Right cardiac atrium (tissue), 5 donors: ENCODE results near the gene HOXB2. TPM values are rescaled to one million over a fixed set of nuclear protein-coding genes. Genes with fewer than 3 reads are reported as not detected.

Experiments used
- ATAC-seq, 2 donors: fragments of 200-7000 bp; cut with Tn5 transposase; one replicate each; pipeline versions ENCODE4 v1.8.0 to v1.9.1; 2020; ENCODE audit warnings: moderate library complexity in 2 of 2, mild to moderate bottlenecking in 1 of 2
- DNase-seq, 3 donors: peaks; one replicate each; pipeline ENCODE4 v3.0.0-alpha.2; 2020
- H3K27ac ChIP-seq: one replicate; pipeline ENCODE4 v1.5.1; 2013; ENCODE audit warnings: mild to moderate bottlenecking, low read length, control low read depth, moderate library complexity
- H3K27me3 ChIP-seq: one replicate; pipeline ENCODE4 v1.6.1; 2013; ENCODE audit not compliant: control insufficient read depth, insufficient read depth
- H3K4me1 ChIP-seq: one replicate; pipeline ENCODE4 v1.6.1; 2013; ENCODE audit warnings: low read length; ENCODE audit not compliant: control insufficient read depth, insufficient read depth
- H3K4me3 ChIP-seq: one replicate; pipeline ENCODE4 v1.5.1; 2013; ENCODE audit warnings: low read length, control low read depth
- H3K9me3 ChIP-seq: one replicate; pipeline ENCODE4 v1.6.1; 2013; ENCODE audit warnings: low read length; ENCODE audit not compliant: control insufficient read depth
- WGBS: extraction: QIAGEN DNeasy Blood & Tissue Kit; methylation state at CpG from one replicate; pipeline ENCODE4 v1.1.7; 2013; 5-methylcytosine and 5-hydroxymethylcytosine counted together
- intact Hi-C, 4 donors: fragments of 100-400 bp; cut with DNase I; formaldehyde crosslinking; loops; one replicate each; pipeline versions ENCODE4 v1.11.0 to v1.14.0; 2022 to 2023
- polyA plus RNA-seq: library from polyadenylated mRNA; stranded (reverse); fragments of 200-250 nt; gene quantifications from one replicate; pipeline ENCODE4 v1.2.3, GENCODE V29; 2013
- total RNA-seq, 4 donors: library from RNA; stranded (reverse); fragmentation: NEBNext Ultra II Directional; extraction: Animal tissue kit (Norgen Biotek cat#: 25700); gene quantifications; one replicate each; pipeline ENCODE4 v1.2.1, GENCODE V29; 2021
- donor health status: healthy with polysubstance abuse.
- donor health status: DM: no; HTN: yes; CAD: no.
- donor health status: DM: no; HTN: no; CAD: no.
- donor health status: DM: no; HTN: yes; CAD: no; lungs with severe emphysema.
- donor health status: DM: yes; HTN: yes; CAD: no.

The HOXB2 gene
- total and polyA plus RNA-seq, 5 donors = 2.4 to 9.9 (median 5.5) TPM

- no peak overlapping the region for H3K27ac ChIP-seq
- H3K27me3 ChIP-seq = peaks cover 2% of the 10 kb centered on the region
- 78% methylated on average over 8 of the region's 8 CpGs for WGBS
- H3K9me3 ChIP-seq = no peaks in the 10 kb centered on the region
- intact Hi-C loops = no loop called here
- no peaks in the 10 kb centered on the region for H3K4me1 ChIP-seq
- H3K4me3 ChIP-seq = no peak overlapping the region
- ATAC-seq (no peak), DNase-seq (no peak)
These were observed 12.6 kb downstream of the HOXB2 start for GRCh38 chr17:48532261-48532660.

GRCh38 chr17:48530887-48531272 lies 14.0 kb downstream of the HOXB2 start, which contains the start of gene HOXB1:
HOXB1 (minus strand) TSS chr17:48531011; CDS start chr17:48530904, 107 bp downstream.
- Histone ChIP-seq H3K27me3 (peaks cover 2% of the 10 kb centered on the region), H3K27ac (no peak within 1 kb of the TSS), H3K4me3 (no peak within 1 kb of the TSS), H3K9me3 (no peaks in the 10 kb centered on the region), H3K4me1 (no peaks in the 10 kb centered on the region)
- 65% methylated on average over 15 of the region's 15 CpGs for WGBS
- intact Hi-C loops = no loop called here
- DNase-seq (no peak), ATAC-seq (no peak)

- intact Hi-C loops = no loop called here
- ATAC-seq = peak in 1 of 2 donors; percentile 32
- Histone ChIP-seq H3K4me3 (no peak overlapping the region), H3K27ac (no peak overlapping the region), H3K9me3 (no peaks in the 10 kb centered on the region), H3K4me1 (no peaks in the 10 kb centered on the region), H3K27me3 (peaks cover 2% of the 10 kb centered on the region)
- DNase-seq = no peak
- WGBS = 49% methylated on average over 37 of the region's 37 CpGs
These were observed 14.6 kb downstream of the HOXB2 start for GRCh38 chr17:48530208-48530886.

- H3K9me3 ChIP-seq = no peaks in the 10 kb centered on the region
- intact Hi-C loops = no loop called here
- WGBS = 76% methylated on average over 11 of the region's 11 CpGs
- H3K27me3 ChIP-seq = peaks cover 2% of the 10 kb centered on the region
- ATAC-seq = no peak
- DNase-seq = no peak
- H3K4me1 ChIP-seq = no peaks in the 10 kb centered on the region
- H3K4me3 ChIP-seq = no peak overlapping the region
- H3K27ac ChIP-seq = no peak overlapping the region
These were observed 15.3 kb downstream of the HOXB2 start for GRCh38 chr17:48529683-48530009.

GRCh38 chr17:48528936-48529682 lies 15.8 kb downstream of the HOXB2 start:
- H3K4me1 ChIP-seq = no peaks in the 10 kb centered on the region
- DNase-seq = no peak
- H3K4me3 ChIP-seq = no peak overlapping the region
- H3K27ac ChIP-seq = no peak overlapping the region
- no peaks in the 10 kb centered on the region for H3K9me3 ChIP-seq
- intact Hi-C loops = no loop called here
- ATAC-seq = no peak
- WGBS = 86% methylated on average over 11 of the region's 11 CpGs
- no peaks in the 10 kb centered on the region for H3K27me3 ChIP-seq

- DNase-seq (no peak), ATAC-seq (no peak)
- intact Hi-C loops = no loop called here
- H3K27ac ChIP-seq = no peak overlapping the region
- no peaks in the 10 kb centered on the region for H3K9me3 ChIP-seq
- no peaks in the 10 kb centered on the region for H3K4me1 ChIP-seq
- WGBS = 60% methylated on average over 7 of the region's 7 CpGs
- H3K27me3 ChIP-seq = no peaks in the 10 kb centered on the region
- H3K4me3 ChIP-seq = no peak overlapping the region
These were observed 16.6 kb downstream of the HOXB2 start for GRCh38 chr17:48528153-48528935.

- no peaks in the 10 kb centered on the region for H3K27me3 ChIP-seq
- no peak overlapping the region for H3K4me3 ChIP-seq
- WGBS = 48% methylated on average over 14 of the region's 14 CpGs
- no peak overlapping the region for H3K27ac ChIP-seq
- no peak for ATAC-seq
- H3K4me1 ChIP-seq = no peaks in the 10 kb centered on the region
- no peaks in the 10 kb centered on the region for H3K9me3 ChIP-seq
- intact Hi-C loops = no loop called here
- no peak for DNase-seq
These were observed 17.4 kb downstream of the HOXB2 start for GRCh38 chr17:48527547-48527932.

GRCh38 chr17:48526608-48527546 lies 18.0 kb downstream of the HOXB2 start:
- no peak for DNase-seq
- no peak overlapping the region for H3K4me3 ChIP-seq
- 23% methylated on average over 59 of the region's 59 CpGs for WGBS
- intact Hi-C loops = no loop called here
- no peaks in the 10 kb centered on the region for H3K27me3 ChIP-seq
- no peak overlapping the region for H3K27ac ChIP-seq
- H3K4me1 ChIP-seq = peaks cover 4% of the 10 kb centered on the region
- no peak for ATAC-seq
- no peaks in the 10 kb centered on the region for H3K9me3 ChIP-seq

- H3K4me3 ChIP-seq = no peak overlapping the region
- no peaks in the 10 kb centered on the region for H3K9me3 ChIP-seq
- 64% methylated on average over 6 of the region's 6 CpGs for WGBS
- ATAC-seq (no peak), DNase-seq (no peak)
- no peaks in the 10 kb centered on the region for H3K27me3 ChIP-seq
- no peak overlapping the region for H3K27ac ChIP-seq
- peaks cover 4% of the 10 kb centered on the region for H3K4me1 ChIP-seq
- intact Hi-C loops = no loop called here
These were observed 21.9 kb downstream of the HOXB2 start for GRCh38 chr17:48523010-48523409.

- intact Hi-C loops = no loop called here
- Histone ChIP-seq H3K27ac (no peak overlapping the region), H3K27me3 (no peaks in the 10 kb centered on the region), H3K4me3 (no peak overlapping the region), H3K4me1 (peaks cover 4% of the 10 kb centered on the region), H3K9me3 (no peaks in the 10 kb centered on the region)
- WGBS = 25% methylated on average over 8 of the region's 8 CpGs
- DNase-seq (peak in 1 of 3 donors; percentile 64), ATAC-seq (peak in 1 of 2 donors; percentile 31)
These were observed 22.8 kb downstream of the HOXB2 start for GRCh38 chr17:48522031-48522653.
